Activated CD8-positive, alpha-beta T cell treated with anti-CD3 and anti-CD28 coated beads for 36 hours (primary cell): ENCODE measurements around the gene TPBG. TPM values are rescaled to one million over a fixed set of nuclear protein-coding genes. Genes with fewer than 3 reads are reported as not detected.
"Not testable (repeated sequence)": the region's sequence is repeated elsewhere in the genome, so short reads cannot be mapped to it uniquely, and the experiment has no call there.

Experiments used
- ATAC-seq: fragments of 200-7000 bp; cut with Tn5 transposase; one replicate; pipeline ENCODE4 v1.10.0; 2021; ENCODE audit warnings: mild to moderate bottlenecking, moderate library complexity
- CTCF ChIA-PET: fragments of 350-600 bp; sonication (Branson Sonifier 250); formaldehyde crosslinking; loops from one replicate; lab custom pipeline; 2021; ENCODE audit warnings: antibody characterized with exemption; lab: Charles Lee
- POLR2A ChIA-PET: fragments of 350-600 bp; sonication (Branson Sonifier 250); formaldehyde crosslinking; loops from one replicate; lab custom pipeline; 2021; ENCODE audit warnings: antibody characterized with exemption; lab: Charles Lee
- DNase-seq: peaks from one replicate; pipeline ENCODE4 v3.0.0-alpha.2; 2020
- H3K27ac Mint-ChIP-seq: one replicate; pipeline ENCODE4 v1.8.0; 2021; ENCODE audit warnings: mild to moderate bottlenecking, mixed read lengths
- H3K27me3 Mint-ChIP-seq: one replicate; pipeline ENCODE4 v1.8.0; 2021; ENCODE audit warnings: mixed read lengths
- H3K36me3 Mint-ChIP-seq: one replicate; pipeline ENCODE4 v1.8.0; 2021; ENCODE audit warnings: low read depth, mixed read lengths
- H3K4me1 Mint-ChIP-seq: one replicate; pipeline ENCODE4 v1.8.0; 2021; ENCODE audit warnings: low read depth, mixed read lengths
- H3K4me3 Mint-ChIP-seq: one replicate; pipeline ENCODE4 v1.8.0; 2021; ENCODE audit warnings: mild to moderate bottlenecking, moderate library complexity, mixed read lengths
- H3K9me3 Mint-ChIP-seq: one replicate; pipeline ENCODE4 v1.8.0; 2021; ENCODE audit warnings: mixed read lengths
- intact Hi-C: fragments of 100-400 bp; cut with micrococcal nuclease; formaldehyde crosslinking; loops from one replicate; pipeline ENCODE4 v1.10.0; 2022
- total RNA-seq, 2 experiments: library from RNA; stranded (reverse); gene quantifications; one replicate each; pipeline ENCODE4 v1.2.3, GENCODE V29; 2021
- TF ChIP-seq, protein P1 (sequence below): fragments of 200-600 bp; IDR thresholded peaks from one replicate; pipeline ENCODE4 v1.8.0; 2022; ENCODE audit warnings: antibody characterized with exemption, mild to moderate bottlenecking

Gene TPBG
- total RNA-seq, 2 experiments from 2014 or later: not detected

- intact Hi-C loops: no loop called here
Measured at GRCh38 chr6:82381278-82381677, 17.7 kb downstream of the TPBG start.

DNA sequence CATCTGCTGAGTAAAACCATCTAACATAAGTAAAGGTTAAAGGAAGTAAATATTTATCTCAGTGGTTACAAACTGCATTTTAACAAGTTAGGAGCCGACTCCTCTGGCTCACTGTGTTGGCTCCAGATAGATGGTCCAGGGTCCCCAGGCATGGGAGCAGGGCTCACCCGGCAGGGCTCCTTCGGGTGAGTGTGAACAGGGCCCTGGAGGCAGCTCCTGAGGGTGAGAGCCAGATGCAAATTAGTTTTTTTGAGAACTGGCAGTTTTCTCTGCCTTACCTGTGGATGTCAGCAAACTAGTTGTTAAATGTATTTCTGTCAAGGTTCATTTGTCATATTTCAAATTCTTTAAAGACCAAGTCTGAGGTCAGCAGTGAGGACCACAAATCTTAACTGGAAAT is 21.5 kb downstream of the TPBG start:
- Mint-ChIP-seq H3K27ac (no peak overlapping the region), H3K4me1 (no peaks in the 10 kb centered on the region), H3K9me3 (no peaks in the 10 kb centered on the region), H3K27me3 (peaks cover 4% of the 10 kb centered on the region), H3K36me3 (no peaks in the 10 kb centered on the region), H3K4me3 (no peak overlapping the region)
- ChIA-PET POLR2A (no interaction called here), CTCF (no interaction called here)
- intact Hi-C loops: no loop called here
- ATAC-seq (no peak), DNase-seq (no peak)
- TF ChIP-seq, protein P1, sequence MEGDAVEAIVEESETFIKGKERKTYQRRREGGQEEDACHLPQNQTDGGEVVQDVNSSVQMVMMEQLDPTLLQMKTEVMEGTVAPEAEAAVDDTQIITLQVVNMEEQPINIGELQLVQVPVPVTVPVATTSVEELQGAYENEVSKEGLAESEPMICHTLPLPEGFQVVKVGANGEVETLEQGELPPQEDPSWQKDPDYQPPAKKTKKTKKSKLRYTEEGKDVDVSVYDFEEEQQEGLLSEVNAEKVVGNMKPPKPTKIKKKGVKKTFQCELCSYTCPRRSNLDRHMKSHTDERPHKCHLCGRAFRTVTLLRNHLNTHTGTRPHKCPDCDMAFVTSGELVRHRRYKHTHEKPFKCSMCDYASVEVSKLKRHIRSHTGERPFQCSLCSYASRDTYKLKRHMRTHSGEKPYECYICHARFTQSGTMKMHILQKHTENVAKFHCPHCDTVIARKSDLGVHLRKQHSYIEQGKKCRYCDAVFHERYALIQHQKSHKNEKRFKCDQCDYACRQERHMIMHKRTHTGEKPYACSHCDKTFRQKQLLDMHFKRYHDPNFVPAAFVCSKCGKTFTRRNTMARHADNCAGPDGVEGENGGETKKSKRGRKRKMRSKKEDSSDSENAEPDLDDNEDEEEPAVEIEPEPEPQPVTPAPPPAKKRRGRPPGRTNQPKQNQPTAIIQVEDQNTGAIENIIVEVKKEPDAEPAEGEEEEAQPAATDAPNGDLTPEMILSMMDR: no peak

More at GRCh38 chr6:82381278-82381677, 17.7 kb downstream of the TPBG start:
- ChIA-PET CTCF (no interaction called here), POLR2A (no interaction called here)
- no peaks in the 10 kb centered on the region for H3K36me3 Mint-ChIP-seq
- H3K9me3 Mint-ChIP-seq: no peaks in the 10 kb centered on the region
- no peak overlapping the region for H3K27ac Mint-ChIP-seq
- no peak for ATAC-seq
- H3K4me3 Mint-ChIP-seq: no peak overlapping the region
- TF ChIP-seq, protein P1: no peak
- no peaks in the 10 kb centered on the region for H3K4me1 Mint-ChIP-seq
- no peak for DNase-seq
- H3K27me3 Mint-ChIP-seq: peaks cover 5% of the 10 kb centered on the region

DNA sequence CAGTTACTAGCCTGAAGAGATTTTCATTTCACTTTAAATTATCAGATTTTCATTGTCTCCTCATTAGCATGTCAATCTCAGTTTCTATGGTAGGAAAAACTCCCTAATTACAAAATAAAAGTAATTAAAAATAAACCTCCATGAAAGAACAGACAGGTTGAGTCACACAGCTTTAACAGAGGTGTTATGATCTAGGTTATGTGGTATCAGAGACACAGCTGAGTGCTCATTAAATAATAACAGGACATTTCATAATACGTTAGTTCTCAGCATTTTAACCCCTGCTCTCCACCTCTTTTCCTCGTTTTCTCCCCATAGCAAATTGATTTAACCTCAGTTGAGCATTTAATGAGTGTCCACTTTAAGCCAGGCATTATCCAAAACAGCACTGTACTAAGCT is 21.9 kb downstream of the TPBG start:
- ChIA-PET CTCF (no interaction called here), POLR2A (no interaction called here)
- no peaks in the 10 kb centered on the region for H3K36me3 Mint-ChIP-seq
- H3K27me3 Mint-ChIP-seq: peaks cover 4% of the 10 kb centered on the region
- ATAC-seq (no peak), DNase-seq (no peak)
- TF ChIP-seq, protein P1: no peak
- intact Hi-C loops: no loop called here
- no peaks in the 10 kb centered on the region for H3K4me1 Mint-ChIP-seq
- no peak overlapping the region for H3K4me3 Mint-ChIP-seq
- H3K27ac Mint-ChIP-seq: no peak overlapping the region
- no peaks in the 10 kb centered on the region for H3K9me3 Mint-ChIP-seq

DNA sequence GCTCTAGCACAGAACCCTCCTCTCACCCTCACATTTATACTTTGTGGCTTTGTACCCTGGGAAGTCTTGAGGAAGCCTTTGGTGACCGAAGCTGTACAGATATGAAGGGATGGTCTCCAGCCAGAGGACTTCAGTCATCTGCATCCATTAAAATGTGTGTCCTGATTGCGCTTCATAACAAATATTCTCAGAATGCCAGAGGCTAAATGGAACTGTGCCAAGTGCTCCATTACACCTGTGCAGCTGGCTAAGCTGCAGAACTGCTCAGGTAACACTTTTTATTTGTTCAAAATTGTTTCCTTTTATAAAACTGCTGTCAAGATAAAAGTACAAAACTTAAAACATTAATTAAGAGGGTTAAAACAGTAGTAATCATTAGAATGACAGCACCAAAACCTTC is 22.3 kb downstream of the TPBG start:
- Mint-ChIP-seq H3K36me3 (no peaks in the 10 kb centered on the region), H3K4me1 (no peaks in the 10 kb centered on the region), H3K27me3 (peaks cover 4% of the 10 kb centered on the region), H3K27ac (no peak overlapping the region), H3K4me3 (no peak overlapping the region), H3K9me3 (no peaks in the 10 kb centered on the region)
- ChIA-PET CTCF (no interaction called here), POLR2A (no interaction called here)
- ATAC-seq (no peak), DNase-seq (no peak)
- TF ChIP-seq, protein P1: no peak
- intact Hi-C loops: no loop called here

- H3K9me3 Mint-ChIP-seq, ATAC-seq, POLR2A ChIA-PET, CTCF ChIA-PET, H3K27me3 Mint-ChIP-seq, H3K27ac Mint-ChIP-seq, H3K36me3 Mint-ChIP-seq, H3K4me1 Mint-ChIP-seq, H3K4me3 Mint-ChIP-seq, intact Hi-C loops, DNase-seq: not testable (repeated sequence)
Measured at GRCh38 chr6:82394770-82395169, 31.2 kb downstream of the TPBG start.
